Stimulated activated CD4-positive, alpha-beta T cell treated with anti-CD3 and anti-CD28 coated beads, Interleukin-15, amount 100 ng/mL, for 1 hour (primary cell): ENCODE data around the gene PLCL2.

Experiments
- DNase-seq, 2 donors: peaks; one replicate each; pipeline ENCODE4 v3.0.0-alpha.2; 2020; ENCODE audit warnings: low read depth in 1 of 2, low spot score in 1 of 2

Gene PLCL2

DNA sequence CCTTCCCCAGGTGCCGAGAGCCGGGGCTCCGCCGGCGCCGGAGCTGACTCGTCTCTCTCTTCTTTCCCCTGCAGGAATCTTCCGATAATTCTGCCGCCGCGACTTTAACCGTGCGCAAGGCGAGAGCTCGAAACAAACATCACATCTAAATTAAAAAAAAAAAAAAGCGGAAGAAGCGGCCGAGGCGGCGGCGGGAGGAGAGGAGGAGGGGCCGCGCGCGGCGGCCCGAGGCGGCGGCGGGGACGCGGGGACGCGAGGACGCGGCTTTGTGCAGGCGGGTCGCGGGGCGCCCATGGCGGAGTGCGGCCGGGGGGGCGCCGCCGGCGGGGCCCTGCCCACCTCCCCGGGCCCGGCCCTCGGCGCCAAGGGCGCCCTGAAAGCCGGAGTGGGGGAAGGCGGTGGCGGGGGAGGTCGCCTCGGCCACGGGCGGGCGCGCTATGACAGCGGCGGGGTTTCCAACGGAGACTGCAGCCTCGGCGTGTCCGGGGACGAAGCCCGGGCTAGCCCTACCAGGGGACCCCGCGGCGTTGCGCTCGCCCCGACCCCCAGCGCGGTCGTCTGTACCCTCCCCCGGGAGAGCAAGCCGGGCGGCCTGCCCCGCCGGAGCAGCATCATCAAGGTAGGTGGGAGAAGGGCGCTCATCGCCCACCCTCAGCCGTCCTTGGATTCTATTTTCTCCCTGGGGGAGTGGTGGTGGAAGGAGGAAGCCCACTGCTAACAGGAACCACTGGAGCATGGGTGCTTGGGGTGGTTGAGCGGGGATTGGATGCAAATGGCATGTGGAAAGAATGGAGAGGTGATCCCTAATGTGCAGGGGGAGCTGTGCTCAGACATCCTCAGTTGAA lies at the start of gene PLCL2:
PLCL2 (plus strand) TSS at position 208 of the 845 bp plus-strand sequence; CDS start at position 293, 85 bp downstream.
- DNase-seq: peak; percentile 43 to 52

GRCh38 chr3:16836505-16837237 lies 48.1 kb upstream of the PLCL2 start:
- DNase-seq: no peak

GRCh38 chr3:16837602-16838001 lies 47.2 kb upstream of the PLCL2 start:
- DNase-seq: no peak

GRCh38 chr3:16838561-16838960 lies 46.2 kb upstream of the PLCL2 start:
- no peak for DNase-seq

GRCh38 chr3:16839271-16840100 lies 45.3 kb upstream of the PLCL2 start:
- no peak for DNase-seq

GRCh38 chr3:16840101-16840424 lies 44.7 kb upstream of the PLCL2 start:
- no peak for DNase-seq

DNA sequence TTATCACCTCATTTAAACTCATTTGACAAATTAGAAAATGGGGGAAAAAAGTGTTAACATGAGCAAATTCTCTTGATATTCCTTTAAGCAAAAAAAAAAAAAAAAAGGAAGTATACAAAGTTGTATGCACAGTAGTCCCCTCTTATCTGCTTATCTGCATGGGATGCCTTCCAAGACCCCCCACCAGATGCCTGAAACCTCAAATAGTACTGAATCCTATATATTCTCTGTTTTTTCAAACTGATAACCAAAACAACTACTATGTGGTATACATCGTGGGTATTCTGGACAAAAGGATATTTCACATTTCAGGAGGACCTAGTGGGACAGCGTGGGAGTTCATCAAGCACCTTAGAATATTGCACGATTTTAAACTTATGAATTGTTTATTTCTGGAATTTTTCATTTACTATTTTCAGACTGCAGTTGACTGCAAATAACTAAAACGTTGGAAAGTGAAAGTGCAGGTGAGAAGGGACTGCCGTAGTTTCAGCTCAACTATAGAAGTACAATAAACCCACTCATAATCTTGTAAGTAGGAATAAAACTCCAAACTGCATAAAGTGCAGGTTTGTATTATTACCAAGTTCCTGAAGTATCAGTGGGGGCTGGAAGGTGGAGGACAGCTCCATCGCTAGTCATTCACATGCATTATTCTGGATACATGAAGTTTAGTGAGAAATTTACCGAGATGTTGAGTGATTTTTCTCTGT lies 43.6 kb upstream of the PLCL2 start:
- no peak for DNase-seq

GRCh38 chr3:16841904-16842271 lies 42.9 kb upstream of the PLCL2 start:
- DNase-seq: no peak

DNA sequence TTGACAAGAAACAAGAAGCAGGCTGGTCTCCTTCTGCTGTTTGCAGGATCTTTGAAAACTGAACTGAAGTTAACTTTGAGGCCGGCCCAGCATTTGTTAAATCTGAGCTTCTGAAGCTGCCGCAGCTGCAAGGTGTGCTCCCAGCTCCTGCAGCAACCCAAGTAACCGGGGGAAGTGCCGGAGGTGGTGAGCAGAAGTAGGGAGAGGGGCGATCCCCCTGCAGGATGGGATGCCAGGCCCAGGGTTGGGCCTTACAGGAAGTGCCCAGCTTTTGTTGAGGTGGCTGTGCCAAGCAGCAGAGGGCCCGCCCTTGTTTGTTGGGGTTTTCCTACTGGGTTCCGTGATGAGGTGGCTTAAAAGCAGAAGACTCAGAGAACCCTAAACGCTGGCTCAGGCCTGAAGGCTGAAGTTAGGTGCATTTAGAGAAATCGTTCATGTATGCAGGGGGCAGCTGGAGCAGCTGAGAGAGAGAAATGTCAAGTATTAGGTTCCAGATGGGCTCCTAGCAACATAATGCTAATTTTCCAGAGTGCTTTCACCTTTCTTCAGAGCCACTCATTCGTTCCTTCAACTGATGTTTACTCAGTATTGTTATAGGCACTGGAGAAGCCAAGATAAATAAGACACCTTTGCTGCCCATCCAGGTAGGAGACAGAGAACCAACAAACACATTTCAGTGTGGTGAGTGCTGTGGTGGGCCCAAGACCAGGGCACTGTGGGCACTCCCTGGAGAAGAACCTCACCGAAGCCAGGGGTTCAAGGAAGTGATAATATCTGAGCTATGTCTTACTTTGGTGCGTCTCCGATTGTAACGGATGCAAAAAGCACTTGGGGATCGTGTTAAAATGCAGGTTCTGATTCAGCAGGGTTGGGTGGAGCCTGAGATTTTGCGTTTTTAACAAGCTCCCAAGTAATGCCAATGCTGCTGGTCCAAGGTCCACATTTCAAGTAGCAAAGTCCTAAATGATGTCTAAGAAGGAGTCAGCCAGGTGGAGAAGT lies 42.2 kb upstream of the PLCL2 start:
- peak; percentile 44 to 47 for DNase-seq

GRCh38 chr3:16844222-16844621 lies 40.5 kb upstream of the PLCL2 start:
- no peak for DNase-seq

- DNase-seq: no peak
Measured at GRCh38 chr3:16844791-16845190, 40.0 kb upstream of the PLCL2 start.

DNA sequence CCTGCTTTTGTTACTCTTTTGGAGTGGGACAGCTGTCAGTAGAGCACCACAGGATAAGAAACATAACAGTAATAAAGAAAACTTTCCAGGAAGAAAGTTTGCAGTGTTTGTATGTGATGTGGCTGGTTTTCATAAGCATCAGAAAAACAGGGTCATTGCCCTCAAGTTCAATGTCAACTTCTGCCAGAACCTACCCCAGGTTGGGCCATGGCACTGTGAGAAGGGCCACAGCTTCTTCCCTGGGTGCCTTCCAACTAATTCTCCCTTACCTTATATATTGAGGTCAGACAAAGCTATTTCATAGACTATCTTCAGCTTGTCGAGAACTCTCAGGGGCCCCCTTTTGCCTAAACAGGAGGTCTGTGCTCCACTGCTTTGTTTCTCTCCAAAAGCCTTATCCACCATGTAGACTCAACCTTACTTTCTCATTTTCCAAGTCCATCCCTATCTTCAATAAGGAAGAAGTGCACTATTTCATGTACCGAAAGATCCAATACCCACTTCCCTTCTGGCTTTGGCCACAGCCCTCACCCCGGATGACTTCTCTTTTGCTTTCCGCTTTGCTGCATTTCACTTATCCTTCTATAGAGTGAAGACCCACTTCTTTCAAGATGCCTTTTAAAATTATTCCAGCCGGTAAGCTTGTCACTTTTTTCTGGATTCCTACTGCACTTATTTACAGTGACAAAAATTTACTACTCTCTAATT lies 38.2 kb upstream of the PLCL2 start:
- DNase-seq: no peak

DNA sequence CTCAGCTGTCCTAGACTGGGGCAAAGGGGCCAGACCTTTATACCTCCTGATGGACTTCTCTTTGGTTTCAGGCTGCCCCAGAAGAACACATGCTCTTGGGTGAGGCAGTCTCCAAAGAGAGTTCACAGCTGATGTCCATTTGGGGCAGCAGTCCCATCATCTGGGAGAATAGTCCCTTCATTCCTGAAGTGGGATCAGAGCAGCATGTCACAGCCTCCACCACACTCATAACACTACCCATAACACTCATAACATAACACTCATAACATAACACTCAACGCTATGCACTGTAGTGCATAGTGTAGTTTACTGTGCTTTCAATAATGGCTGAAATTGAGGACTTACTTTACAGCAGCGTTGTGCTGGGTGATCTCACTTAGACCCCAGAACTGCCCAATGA lies 36.7 kb upstream of the PLCL2 start:
- DNase-seq: no peak

DNA sequence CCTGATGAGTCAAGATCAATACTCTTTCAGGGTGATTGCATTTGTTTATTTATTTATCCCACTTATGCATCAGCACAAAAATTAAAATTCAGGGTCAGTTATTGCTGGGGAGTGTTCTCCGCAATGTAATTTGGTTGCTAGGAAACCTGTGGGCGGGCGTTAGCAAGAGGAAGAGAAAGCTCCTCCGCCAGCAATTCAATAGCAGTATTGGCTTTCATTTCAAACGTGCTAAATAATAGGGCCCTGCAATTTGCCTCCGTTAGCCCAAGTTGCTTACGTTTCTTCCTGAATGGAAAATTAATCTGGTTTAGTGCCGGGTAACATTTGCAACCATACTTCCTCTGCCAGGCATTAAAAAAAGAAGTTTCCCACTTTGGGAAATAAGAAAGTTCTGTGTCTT lies 35.5 kb upstream of the PLCL2 start:
- peak; percentile 30 for DNase-seq

DNA sequence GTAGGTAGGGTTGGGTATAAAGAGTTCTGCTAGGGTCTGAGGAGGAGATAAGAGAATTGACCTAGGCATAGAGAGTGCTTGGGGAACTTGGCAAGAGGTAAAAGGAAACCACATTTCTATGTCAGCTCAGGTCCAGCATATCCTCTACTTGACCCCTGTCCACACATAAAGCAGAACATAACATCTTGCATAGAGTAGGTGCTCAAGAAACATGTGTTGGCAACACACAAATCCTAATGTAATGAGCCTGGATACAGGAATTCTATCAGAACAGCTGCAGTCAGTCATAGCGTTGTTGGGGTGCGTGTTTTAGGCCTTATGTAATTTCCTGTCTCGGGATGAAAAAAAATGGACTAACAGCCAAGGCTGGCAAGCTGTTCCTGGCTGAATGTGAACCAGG lies 35.0 kb upstream of the PLCL2 start:
- DNase-seq: no peak

DNA sequence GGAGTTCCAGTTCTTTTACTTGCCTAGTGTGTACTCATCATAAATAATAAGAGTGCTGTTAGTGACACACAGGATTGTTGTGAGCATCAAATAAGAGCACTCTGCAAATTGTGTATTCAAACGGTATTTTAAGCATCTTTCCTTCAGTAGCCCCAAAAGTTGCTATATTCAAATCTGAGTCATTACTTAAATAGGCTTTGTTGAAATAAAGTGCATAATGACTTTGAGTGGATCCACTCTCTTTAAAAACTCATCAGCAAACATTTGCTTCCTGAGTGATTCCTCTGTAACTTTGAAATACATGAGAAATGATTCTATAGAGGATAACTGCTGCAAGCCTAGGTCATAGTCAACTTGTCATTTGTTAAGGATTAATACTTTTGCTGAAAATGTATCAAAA lies 29.3 kb upstream of the PLCL2 start:
- no peak for DNase-seq

DNA sequence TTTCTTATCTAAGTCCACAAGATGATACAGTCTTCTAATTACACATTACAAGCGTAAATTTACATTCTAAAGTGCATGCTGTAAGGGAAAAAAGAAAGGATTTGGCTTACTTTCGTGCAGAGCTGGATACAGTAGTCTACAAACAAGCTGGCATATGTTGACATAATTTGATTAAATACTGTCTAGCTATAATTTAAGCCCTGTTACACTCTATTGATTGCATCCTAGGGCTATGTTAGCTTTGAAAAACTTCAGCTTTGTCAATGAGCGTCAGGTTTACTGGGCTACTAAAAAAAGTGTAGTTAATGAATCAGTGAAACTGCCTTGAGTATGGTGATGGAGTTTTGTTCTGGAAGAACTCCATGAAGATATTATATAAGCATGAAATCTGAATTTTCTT lies 24.5 kb upstream of the PLCL2 start:
- DNase-seq: no peak

- no peak for DNase-seq
Measured at GRCh38 chr3:16861432-16861831, 23.3 kb upstream of the PLCL2 start.

GRCh38 chr3:16864610-16865313 lies 20.0 kb upstream of the PLCL2 start:
- no peak for DNase-seq
